GM21825 (cell line): Measurements from ENCODE around the gene ODF2.
"Not testable (repeated sequence)": the region's sequence is repeated elsewhere in the genome, so short reads cannot be mapped to it uniquely, and the experiment has no call there.

Experiments used
- ATAC-seq: cut with Tn5 transposase; IDR thresholded peaks from one replicate; pipeline ENCODE4 v1.9.1; 2021; ENCODE audit warnings: mild to moderate bottlenecking, moderate library complexity; ENCODE audit not compliant: unreplicated experiment

ODF2 gene

DNA sequence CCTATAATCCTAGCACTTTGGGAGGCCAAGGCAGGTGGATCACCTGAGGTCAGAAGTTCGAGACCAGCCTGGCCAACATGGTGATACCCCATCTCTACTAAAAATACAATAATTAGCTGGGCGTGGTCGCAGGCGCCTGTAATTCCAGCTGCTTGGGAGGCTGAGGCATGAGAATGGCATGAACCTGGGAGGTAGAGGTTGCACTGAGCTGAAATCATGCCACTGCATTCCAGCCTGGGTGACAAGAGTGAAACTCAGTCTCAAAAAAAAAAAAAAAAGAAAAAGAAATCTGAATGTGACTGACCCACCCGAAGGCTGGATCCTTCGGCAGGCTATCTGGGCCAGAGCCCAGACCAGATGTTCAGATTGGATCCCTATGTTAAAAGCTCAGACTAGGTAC lies 32.5 kb upstream of the ODF2 start:
- not testable (repeated sequence) for ATAC-seq

DNA sequence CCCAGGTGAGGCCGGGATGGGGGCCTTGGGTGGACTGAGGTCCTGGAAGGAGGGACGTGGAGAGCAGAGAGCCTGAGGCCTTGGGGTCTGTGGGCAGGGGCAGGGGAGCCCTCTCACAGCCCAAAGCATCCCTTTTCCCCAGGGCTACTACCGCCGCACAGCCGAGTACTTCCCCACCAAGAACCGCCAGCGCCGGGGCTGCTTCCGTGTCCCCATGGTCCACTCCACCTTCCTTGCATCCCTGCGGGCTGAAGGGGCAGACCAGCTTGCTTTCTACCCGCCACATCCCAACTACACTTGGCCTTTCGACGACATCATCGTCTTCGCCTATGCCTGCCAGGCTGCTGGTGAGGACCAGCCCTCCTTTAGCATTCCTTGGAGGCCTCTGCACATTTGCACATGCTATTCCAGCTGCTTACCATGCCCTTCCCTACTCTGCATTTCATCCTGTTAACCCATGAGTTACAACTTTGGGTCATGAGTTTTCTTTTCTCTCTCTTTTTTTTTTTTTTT lies 31.5 kb upstream of the ODF2 start:
- ATAC-seq: no peak

DNA sequence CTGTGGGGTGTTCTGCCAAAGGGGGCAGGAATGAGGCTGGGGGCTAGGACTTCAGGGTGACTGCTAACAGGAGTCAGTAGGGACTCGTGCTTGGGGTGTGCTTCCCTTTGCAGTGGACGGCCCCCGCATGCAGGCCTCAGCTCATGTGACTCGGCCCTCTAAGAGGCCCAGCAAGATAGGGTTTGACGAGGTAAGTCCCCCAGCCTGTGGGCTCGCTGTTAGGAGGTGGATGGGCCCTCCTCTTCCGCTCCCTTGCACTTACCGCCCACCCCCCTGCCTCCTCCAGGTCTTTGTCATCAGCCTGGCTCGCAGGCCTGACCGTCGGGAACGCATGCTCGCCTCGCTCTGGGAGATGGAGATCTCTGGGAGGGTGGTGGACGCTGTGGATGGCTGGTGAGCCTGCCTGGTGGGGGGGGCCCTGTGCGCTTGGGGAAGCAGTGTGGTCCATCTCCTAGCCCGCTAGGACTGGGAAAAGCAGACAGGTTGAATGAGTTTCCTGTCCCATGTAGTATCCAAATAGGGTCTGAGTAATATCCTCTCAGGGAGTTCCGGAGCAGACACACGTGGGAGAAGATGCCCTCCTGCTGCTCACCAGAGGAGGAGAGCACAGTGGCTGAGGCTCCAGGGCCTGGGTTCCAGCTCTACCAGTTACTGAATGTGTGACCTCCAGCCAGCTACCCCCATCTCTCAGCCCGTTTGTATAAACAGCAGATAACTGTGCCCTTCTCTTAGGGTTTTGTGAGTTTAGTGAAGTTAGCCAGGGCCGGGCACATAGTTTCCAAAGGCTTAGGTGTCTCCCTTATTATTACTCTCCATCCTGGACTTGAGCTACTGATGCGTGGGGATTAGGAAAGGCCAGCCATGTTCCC lies 26.9 kb upstream of the ODF2 start:
- no peak for ATAC-seq

DNA sequence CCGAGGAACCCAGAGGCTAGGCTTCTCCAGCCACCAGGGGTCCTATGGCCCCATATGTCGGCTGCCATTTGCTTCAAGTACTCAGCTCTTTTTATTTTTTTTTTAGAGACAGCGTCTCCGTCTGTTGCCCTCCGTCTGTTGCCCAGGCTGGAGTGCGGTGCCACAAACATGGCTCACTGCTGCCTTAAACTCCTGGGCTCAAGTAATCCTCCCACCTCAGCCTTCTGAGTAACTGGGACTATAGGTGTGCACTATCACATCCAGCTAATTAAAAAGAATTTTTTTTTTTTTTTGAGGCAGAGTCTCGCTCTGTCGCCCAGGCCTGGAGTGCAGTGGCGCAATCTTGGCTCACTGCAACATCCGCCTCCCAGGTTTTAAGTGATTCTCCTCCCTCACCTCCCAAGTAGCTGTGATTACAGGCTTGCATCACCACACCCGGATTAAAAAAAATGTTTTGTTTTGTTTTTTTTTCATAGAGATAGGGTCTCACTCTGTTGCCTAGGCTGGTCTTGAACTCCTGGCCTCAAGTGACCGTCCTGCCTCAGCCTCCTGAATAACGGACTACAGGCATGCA lies 26.2 kb upstream of the ODF2 start:
- no peak for ATAC-seq

DNA sequence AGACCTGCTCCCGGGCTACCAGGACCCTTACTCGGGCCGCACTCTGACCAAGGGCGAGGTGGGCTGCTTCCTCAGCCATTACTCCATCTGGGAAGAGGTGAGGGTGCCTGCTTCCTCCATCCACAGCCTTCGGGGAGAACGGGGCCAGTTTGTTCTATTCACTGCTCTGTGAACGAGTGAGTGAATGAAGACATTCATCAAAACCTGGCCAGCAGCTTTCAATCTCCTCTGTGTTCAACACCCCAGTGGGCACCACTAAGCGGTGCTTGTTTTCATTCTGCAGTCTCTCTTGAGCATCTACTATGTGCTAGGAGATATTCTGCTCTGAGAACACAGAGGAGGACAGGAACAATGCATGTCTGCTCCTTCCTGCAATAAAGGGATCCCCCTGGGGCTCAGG lies 24.6 kb upstream of the ODF2 start:
- no peak for ATAC-seq

DNA sequence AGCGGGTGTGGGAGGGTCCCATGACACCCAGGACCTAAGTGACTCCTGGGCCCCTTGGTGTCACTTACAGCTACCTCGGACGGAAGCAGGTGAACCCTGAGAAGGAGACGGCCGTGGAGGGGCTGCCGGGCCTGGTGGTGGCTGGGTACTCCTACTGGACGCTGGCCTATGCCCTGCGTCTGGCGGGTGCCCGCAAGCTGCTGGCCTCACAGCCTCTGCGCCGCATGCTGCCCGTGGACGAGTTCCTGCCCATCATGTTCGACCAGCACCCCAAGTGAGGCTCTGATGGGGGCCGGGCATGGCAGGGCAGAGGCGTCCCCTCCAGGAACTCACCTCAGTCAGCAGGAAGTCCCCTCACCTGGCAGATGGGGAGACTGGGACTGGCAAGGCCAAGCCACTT lies 21.5 kb upstream of the ODF2 start:
- no peak for ATAC-seq

DNA sequence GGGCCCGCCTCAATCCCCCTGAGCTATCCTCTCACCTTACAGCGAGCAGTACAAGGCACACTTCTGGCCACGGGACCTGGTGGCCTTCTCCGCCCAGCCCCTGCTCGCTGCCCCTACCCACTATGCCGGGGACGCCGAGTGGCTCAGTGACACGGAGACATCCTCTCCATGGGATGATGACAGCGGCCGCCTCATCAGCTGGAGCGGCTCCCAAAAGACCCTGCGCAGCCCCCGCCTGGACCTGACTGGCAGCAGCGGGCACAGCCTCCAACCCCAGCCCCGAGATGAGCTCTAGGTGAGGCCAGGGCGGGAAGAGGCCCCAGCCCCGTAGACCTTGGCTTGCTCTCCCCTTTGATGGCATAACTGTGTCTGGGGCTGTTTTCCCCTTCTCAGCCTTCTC lies 20.2 kb upstream of the ODF2 start:
- no peak for ATAC-seq

DNA sequence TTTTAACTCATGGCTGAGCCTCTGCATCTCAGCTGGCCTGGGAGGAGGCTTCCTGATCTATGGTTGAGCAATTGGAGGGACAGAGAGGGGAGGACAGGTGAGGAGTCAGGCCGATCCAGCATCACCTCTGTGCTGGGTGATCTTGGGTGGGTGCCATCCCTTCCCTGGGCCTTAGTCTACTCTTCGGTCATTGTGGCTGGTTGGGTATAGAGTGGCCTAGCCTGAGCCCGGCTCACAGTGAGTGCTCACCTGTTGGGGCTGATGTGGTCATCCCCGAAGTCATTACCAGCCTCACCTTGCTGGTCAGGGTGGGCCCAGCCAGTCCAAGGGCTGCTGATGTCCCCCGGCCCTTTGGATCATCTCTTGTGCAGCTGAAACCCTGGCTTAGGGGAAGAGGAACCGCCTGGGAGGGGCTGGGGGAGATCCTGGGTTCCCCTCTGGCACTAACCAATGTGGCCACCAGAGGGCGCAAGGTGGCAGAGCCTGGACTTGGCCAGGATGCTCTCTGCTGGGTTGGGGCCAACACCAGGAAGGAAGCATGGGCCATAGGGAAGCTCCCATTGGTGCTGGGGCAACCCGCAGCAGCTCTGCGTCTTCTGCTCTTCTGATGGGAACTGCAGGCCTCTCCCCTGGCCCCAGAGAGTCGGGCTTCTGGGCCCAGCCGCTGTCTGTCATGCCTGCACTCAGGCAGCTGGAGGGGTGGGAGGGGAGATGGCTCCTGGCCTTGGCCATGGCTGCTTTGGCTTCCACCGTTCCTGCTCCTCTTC lies 17.3 kb upstream of the ODF2 start:
- ATAC-seq: peak; percentile 69

DNA sequence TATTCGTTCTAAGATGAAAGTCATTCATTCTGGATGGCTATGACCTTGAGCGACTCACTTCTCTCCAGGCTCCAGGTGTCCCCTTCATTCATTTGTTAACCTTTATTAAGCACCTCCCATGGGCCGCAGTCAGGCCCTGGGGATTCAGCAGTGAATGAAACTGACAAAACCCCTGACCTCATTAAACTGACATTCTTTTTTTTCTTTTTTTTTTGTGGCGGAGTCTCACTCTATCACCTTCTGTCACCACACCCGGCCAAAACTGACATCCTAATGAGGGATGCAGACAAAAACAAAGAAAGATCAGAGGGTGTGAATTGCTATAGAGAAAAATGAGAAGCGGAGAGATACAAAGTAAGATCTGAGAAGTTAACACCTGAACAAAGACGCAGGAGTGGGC lies 16.5 kb upstream of the ODF2 start:
- ATAC-seq: no peak

DNA sequence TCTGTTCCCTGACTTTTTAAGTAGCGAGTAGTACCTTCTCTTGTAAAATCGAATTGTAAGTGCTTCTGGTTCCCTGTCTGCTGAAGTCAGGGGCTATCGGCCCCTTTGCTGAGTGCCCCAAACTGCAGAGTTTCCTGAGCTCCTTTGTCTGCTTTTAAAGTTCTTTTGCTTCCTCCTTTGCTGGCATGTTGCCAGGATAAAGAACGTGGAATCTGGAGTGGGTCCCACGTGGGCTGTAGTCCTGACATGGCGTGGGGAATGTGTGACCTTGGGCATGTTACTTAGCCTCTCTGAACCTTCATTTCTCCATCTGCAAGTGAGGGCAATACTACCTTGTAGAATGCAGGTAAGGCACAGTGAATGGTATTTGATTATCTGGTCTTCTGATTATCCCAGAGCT lies 13.7 kb upstream of the ODF2 start:
- ATAC-seq: no peak

DNA sequence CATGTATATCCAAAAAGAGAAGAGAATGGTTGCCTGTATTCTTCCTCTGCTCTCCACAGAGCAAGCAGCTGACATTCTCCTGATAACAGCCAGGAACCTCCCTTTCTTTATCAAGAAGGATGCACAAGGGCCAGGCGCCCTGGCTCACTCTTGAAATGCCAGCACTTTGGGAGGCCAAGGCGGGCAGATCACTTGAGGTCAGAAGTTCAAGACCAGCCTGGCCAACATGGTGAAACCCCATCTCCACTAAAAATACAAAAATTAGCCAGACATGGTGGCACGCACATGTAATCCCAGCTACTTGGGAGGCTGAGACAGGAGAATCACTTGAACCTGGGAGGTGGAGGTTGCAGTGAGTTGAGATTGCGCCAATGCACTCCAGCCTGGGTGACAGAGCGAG lies 9.3 kb upstream of the ODF2 start:
- ATAC-seq: not testable (repeated sequence)

DNA sequence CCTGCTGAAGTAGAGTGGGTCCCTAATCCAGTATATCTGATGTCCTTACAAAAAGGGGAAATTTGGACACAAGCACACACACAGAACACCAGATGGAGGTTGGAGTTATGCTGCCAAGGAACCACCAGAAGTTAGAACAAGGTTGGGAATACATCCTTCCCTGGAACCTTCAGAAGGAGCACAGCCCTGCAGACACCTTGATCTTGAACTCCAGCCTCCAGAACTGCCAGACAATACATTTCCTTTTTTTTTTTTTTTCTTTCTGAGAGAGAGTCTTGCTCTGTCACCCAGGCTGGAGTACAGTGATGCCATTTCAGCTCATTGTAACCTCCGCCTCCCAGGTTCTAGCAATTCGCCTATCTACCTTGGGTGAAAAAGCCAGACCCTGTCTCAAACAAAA lies 7.1 kb upstream of the ODF2 start:
- no peak for ATAC-seq

DNA sequence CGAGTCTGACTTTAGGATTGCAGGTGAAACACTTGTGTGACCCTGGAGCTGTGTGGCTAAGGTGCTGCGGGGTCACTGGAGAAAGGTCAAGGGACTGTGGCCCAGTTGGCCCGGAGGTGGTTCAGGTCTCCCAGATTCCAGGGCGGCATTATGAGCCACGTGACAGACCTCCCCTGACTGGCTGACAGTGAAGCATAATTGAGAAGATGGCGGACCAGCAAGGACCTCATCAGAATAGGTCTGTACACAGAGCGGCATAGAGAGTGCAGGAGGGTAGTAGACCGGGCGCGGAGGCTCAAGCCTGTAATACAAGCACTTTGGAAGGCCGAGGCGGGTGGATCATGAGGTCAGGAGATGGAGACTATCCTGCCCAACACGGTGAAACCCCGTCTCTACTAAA lies 815 bp upstream of the ODF2 start:
- no peak for ATAC-seq

DNA sequence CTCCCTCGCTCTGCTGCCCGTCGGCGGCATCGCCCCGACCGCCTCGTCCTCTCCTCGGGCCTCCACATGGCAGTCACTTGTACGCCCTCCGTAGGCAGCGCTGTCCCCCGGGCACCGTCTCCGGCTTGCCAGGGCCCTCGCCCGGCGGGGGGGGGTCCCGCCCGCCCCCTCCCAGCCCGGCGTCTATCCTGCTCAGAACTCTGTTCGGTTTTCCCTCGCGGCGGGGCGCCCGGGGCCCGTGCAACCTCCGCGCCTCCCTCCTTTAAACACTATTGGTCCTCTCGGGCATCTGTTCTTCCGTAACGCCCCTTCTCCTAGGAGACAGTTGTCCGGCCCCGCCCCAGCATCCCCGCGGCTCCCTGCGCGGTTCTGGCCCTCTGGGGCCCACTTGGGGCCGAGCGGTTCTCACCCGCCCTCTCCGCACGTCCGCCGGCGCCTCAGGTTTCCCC lies 831 bp downstream of the ODF2 start:
- ATAC-seq: peak; percentile 52

DNA sequence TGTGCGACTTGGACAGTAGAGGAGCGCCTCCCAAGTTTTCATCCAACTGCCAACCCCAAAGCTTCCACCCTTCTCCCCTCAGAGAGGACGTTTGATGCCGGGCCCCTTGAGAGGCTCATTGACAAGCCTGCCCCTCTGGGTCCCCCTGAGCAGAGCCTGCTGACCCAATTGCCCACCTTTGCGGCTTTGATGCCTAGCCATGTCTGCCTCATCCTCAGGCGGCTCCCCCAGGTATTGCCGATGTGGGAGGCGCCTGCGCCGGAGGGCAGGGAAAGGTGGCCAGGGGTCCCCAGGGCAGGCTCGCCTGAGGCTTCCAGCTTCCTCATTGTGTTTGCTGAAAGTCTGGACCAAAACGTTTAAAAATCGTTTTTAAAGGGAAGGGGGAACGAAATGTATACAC lies 1.4 kb downstream of the ODF2 start:
- ATAC-seq: no peak

DNA sequence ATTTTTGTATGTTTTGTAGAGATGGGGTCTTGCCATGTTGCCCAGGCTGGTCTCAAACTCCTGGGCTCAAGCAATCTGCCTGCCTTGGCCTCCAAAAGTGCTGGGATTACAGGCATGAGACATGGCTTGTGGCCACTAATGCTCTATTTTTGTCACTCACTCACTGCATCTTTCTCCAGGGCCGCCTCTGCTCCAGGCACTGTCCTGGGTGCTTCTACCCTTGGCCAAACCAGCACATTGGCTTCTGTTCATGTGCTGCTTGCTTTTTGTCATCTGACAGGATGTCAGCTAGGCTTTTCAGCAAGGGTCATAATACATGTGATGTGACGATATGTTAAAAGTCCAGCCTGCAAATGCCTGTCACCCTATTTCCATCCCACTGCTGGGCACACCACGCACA lies 3.2 kb downstream of the ODF2 start:
- no peak for ATAC-seq

DNA sequence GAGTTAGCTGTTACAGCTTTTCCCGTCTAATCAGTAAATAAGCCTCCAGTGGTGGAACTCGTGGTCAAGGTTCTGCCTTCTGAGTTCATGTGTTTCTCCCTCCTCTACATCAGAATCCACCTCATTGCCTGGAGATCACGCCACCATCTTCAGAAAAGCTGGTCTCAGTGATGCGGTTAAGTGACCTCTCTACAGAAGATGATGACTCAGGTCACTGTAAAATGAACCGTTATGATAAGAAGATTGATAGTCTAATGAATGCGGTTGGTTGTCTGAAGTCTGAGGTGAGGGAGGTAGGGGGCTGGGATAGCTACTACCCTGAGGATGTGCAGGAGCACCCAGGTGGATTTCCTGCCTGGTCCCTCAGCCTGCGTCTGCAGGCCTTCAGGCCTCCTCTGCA lies 13.3 kb downstream of the ODF2 start:
- no peak for ATAC-seq

DNA sequence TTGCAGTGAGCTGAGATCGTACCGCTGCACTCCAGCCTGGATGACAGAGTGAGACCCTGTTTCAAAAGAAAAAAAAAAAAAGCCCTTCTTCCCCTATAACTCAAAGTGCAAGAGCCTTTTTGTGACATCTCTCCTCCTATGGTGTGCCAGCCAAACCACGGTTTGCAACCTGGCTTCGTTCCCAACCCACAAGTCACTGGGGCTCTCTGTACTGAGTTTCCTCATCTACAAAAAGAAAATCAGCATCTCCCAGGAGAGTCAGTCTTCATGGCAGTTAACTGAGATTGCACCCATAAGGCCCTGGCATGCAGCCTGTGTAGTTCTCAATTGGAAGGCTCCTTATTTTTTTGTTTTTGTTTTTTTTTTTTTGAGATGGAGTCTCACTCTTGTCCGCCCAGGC lies 14.8 kb downstream of the ODF2 start:
- no peak for ATAC-seq

DNA sequence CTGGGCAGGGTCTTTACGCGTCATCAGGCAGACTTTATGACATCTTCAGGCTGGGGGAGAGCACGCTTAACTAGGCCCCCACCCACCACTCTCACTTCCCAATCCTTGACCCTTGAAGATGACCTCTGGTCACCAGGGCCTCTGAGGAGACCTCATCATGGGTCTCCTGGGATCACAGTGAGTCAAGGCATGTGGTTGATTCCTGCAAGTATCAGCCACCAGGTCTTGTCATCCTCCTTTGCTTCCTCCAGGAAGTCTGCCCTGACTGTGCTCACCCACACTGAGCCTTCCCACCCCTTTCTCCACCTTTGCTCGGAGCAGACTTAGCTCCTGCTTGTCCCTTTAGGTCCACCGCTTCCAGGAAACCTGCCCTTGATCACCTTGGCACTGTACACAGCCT lies 17.3 kb downstream of the ODF2 start:
- ATAC-seq: no peak

DNA sequence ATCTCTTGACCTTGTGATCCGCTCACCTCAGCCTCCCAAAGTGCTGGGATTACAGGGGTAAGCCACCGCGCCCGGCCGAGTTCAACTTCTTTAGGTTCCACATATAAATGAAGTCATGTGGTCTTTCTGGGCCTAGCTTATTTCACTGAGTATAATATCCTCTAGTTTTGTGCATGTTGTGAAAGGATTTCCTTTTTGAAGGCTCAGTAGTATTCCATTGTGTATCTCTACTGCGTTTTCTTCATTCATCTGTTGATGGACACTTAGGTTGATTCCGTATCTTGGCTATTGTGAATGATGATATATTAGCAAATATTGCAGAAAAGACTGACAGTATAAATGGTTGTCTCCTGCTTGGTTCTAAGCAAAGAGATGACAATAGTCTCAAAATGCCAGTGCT lies 20.1 kb downstream of the ODF2 start:
- no peak for ATAC-seq

DNA sequence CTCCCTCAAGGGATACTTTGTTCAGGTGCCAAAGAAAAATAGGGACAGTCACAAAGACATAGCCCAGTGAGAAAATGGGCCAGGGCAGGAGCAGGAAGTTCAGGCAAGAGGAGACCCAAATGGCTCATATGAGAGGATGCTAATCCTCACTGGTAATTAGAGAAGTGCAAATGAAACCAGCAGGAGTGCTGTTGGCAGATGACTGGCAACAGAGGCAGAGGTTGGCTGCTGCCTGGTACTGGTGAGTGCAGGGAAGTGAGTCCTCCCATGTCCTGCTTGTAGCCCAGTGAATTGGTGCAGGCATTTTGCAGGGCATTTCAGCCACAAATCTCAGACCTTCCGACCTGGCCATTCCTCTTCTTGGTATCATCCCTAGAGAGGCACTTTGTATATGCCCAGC lies 23.5 kb downstream of the ODF2 start:
- no peak for ATAC-seq

DNA sequence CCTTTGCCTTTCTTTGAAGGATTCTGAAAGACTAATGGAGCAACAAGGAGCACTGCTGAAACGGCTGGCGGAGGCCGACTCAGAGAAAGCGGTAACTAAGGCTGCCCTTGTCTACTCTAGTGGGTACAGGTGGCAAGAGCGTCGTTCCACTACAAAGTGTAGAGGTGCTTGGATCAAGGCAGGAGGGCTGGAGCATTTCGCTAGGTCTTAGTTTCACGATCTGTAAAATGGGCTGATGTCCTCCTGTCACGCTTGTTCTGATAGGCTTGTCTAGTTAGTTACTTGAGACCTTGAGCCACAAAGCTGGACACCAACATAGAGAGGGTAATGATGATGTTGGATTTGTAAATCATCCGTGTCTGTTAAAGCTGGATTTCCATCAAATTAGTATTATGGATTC lies 25.8 kb downstream of the ODF2 start:
- ATAC-seq: no peak
